GM19023 (cell line): ENCODE data around the gene RMND1.

Experiments
- ATAC-seq: cut with Tn5 transposase; IDR thresholded peaks from one replicate; pipeline ENCODE4 v1.9.1; 2021; ENCODE audit warnings: mild to moderate bottlenecking, moderate library complexity; ENCODE audit not compliant: unreplicated experiment

RMND1 gene

GRCh38 chr6:151422981-151423380, 28.9 kb downstream of the RMND1 start:
- no peak for ATAC-seq

DNA sequence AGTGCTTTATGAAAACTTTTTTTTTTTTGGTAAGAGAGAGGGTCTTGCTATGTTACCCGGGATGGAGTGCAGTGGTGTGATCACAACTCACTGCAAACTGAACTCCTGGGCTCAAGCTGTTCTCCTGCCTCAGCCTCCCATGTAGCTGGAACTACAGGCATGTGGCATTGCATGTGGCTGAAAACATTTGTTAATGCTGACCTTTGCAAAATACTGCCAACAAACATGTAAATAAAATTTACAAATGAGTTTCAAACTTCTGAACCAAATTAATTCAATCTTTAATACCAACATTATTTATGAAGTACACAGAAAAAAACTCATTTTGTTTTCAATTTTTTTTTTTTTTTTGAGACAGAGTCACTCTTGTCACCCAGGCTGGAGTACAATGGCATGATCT, 34.4 kb downstream of the RMND1 start:
- ATAC-seq = no peak

DNA sequence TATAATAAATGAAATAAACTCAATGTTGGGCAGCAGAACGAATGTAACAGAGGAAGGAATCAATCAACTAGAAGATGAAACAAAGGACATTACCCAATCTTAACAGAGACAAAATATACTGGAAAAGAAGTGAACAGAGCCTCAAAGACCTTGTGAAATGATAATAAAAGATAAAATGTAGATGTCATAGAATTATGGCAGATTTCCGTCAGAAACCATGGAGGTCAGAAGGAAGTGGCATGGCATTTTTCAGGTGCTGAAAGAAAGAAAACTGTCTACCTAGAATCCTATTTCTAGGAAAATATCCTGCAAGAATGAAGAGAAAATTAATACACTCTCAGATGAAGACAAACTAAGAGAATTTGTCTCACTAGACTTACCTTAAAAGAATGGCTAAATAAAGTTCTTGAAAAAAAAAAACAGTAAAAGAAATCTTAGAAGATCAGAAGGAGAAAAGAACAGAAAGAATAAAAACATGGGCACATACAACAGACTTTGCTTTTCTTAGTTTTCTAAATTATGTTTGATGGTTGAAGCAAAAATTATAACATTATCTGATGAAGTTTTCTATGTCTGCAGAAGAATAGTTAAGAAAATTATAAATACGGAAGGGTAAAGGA, 37.2 kb downstream of the RMND1 start:
- no peak for ATAC-seq

- ATAC-seq = no peak
Observed at GRCh38 chr6:151413372-151414145, 38.4 kb downstream of the RMND1 start.

DNA sequence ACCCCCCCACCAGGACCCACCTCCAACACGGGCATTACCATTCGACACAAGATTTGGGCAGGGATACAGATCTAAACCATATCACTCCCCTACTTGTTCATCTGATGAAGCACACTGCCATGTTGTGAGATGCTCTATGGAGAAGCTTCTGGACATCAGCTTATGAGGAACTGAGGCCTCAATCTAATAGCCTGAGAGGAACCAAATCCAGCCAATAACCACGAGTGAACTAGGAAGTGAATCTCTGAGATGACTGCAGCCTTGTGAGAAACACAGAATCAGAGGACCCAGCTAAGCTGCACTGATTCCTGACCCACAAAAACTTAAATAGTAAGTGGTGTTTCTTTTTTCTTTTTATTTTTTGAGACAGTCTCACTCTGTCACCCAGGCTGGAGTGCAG, 39.0 kb downstream of the RMND1 start:
- no peak for ATAC-seq

DNA sequence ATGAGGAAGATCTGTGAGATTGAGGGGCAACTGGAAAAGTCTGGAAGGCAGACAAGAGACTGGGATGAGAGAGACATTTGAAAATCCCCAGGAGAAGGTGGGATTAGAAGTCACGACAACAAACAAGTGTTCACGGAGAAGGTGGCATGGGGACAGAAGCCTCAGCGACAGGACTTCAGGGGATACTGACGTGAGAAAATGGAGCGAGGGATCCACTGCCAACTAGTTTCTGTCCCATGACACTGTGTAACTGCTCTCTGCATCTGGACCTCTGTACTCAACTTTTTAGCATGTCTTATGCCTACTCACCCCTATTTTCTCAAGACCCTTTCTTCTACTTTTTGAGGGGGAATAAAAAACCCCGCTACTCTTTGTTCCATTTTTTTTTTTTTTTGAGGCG, 42.2 kb downstream of the RMND1 start:
- ATAC-seq = no peak

- peak; percentile 58 for ATAC-seq
Observed at GRCh38 chr6:151409260-151409659, 42.7 kb downstream of the RMND1 start.

- ATAC-seq = peak; percentile 8
Observed at GRCh38 chr6:151408858-151409257, 43.1 kb downstream of the RMND1 start.

- no peak for ATAC-seq
Observed at GRCh38 chr6:151403919-151404308, 48.0 kb downstream of the RMND1 start.

- ATAC-seq = no peak
Observed at GRCh38 chr6:151402228-151402627, 49.7 kb downstream of the RMND1 start.

GRCh38 chr6:151400473-151400872, 51.5 kb downstream of the RMND1 start:
- no peak for ATAC-seq

- ATAC-seq = no peak
Observed at GRCh38 chr6:151399679-151400078, 52.2 kb downstream of the RMND1 start.

DNA sequence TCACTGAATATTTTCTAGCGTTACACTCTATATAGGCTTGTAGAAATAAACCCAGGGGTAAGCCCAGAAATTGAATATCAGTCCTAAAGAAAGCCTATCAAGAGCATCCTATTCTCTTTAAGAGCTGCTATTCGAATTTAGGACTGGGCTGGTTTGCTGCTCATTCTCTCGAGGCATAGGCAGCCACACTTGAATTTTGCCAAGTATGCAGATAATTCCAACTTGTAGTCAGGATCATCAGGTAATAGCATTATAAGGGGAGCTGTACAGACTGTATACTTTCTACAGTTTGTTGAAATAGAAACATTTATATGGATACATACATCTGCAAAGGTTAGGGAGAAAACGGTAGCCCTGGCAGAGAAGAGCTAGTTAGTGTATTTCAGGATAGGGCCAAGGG, 58.5 kb downstream of the RMND1 start:
- ATAC-seq = no peak

GRCh38 chr6:151392427-151392826, 59.5 kb downstream of the RMND1 start:
- no peak for ATAC-seq

- peak; percentile 4 for ATAC-seq
Observed at GRCh38 chr6:151391471-151392413, 60.2 kb downstream of the RMND1 start, which contains the start of gene ZBTB2. Gene ZBTB2 (minus strand): TSS chr6:151391559. CDS start chr6:151373637, 17,922 bp downstream.

DNA sequence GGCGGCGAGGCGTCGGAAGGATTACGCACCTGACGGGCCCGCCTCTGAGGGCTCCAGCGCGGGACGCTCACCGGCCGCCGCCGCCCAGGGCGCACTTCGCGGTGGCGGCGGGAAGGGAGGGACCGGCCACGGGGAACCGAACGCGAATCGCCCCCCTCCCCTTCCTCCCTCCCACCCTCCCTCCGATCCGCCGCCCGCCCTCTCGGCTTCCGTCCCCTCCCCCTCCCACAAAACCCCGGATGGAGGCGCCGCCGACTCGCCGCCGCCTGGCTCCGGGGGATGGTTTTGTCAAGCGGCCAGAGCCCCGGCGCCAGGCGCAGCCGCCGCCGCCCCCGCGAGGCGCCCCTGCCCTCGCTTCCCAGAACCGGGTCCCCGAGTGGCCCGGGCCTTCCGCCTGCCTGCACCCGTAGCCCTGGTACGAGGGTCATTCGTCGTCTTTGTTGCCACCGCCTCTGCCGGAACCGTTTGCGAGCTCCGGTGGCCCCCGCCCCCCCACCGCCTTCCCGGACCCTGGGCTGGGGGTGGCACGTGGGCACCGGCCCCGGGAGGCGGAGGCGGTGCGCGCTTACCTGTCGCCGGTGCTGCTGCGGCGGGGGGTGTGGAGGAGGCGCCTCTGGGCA, 61.0 kb downstream of the RMND1 start:
- ATAC-seq = peak; percentile 8

DNA sequence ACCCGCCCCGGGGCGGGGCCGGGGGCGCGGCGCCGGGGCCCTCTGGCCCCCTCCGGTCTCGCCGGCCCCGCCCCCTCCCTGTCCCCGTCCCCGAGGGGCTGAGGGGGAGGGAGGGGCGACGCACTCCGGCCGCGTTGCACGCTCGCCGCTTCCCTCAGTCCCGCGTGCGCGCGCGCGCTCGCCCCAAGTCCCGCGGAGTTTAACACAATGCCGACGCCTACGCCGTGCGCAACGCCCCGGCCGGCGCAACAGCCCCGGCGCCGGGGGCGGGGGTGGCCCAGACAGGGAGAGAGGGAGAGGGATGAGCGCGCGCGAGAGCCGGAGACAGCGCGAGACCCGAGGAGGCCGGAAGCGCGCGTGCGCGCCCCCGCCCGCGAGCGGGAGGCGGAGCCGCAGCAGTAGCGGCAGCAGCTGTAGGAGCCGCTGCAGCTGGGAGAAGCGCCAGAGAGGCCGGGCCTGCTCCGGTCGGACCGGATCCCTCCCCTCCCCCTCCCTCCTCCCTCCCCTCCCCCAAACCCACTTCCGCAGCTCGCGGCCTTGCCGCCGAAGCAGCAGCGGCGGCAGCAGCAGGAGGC, 61.6 kb downstream of the RMND1 start:
- ATAC-seq = peak; percentile 82

GRCh38 chr6:151389618-151390275, 62.2 kb downstream of the RMND1 start:
- ATAC-seq = peak; percentile 59

- no peak for ATAC-seq
Observed at GRCh38 chr6:151388997-151389617, 62.8 kb downstream of the RMND1 start.

DNA sequence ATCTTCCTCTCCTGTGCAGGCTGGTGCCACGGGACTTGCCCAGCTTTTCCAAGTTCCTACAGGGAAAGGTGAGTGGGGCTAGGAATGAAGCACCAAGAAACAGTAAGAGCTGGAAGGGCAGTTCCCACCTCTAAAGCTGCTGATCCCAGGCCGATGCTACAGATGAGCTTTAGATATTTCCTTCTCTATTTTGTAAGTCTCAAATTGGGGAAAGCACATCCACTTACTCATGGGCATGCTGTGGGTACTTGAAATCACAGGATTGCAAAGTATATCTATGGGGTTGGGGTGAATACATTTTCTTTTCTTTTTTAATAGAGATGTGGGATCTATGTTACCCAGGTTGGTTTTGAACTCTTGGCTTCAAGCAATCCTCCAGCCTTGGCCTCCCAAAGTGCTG, 63.7 kb downstream of the RMND1 start:
- no peak for ATAC-seq
